Breast epithelium (tissue), 4 donors: Measurements from ENCODE around the gene RPS2. TPM values are rescaled to one million over a fixed set of nuclear protein-coding genes. Genes with fewer than 3 reads are reported as not detected.

Experiments used
- DNase-seq, 2 donors: peaks; one replicate each; pipeline ENCODE4 v3.0.0-alpha.2; 2019; ENCODE audit warnings: low spot score in 2 of 2
- H3K27ac ChIP-seq, 2 donors: fragments of 200-600 bp; sonication (generic) in 1 of 2; one replicate each; pipeline ENCODE4 v1.5.1; 2016 to 2019; ENCODE audit warnings: mild to moderate bottlenecking in 1 of 2
- H3K27me3 ChIP-seq, 2 donors: fragments of 200-600 bp; sonication (generic) in 1 of 2; one replicate each; pipeline versions ENCODE4 v1.5.1 to v1.6.0; 2017 to 2019; ENCODE audit warnings: control low read depth in 1 of 2, mild to moderate bottlenecking in 1 of 2
- H3K36me3 ChIP-seq: fragments of 200-600 bp; one replicate; pipeline ENCODE4 v1.5.1; 2019
- H3K4me1 ChIP-seq, 2 donors: fragments of 200-600 bp; sonication (generic); one replicate each; pipeline ENCODE4 v1.5.1; 2016 to 2019; ENCODE audit warnings: control low read depth in 1 of 2
- H3K4me3 ChIP-seq, 3 donors: fragments of 200-600 bp; sonication (generic); 1 replicate in 2 of 3; 2 replicates in 1 of 3; pipeline ENCODE4 v1.5.1; 2016 to 2019; ENCODE audit warnings: mild to moderate bottlenecking in 3 of 3, moderate library complexity in 2 of 3
- H3K9me3 ChIP-seq, 2 donors: fragments of 200-600 bp; sonication (generic) in 1 of 2; one replicate each; pipeline ENCODE4 v1.5.1; 2016 to 2019; ENCODE audit warnings: control low read depth in 1 of 2
- CTCF ChIP-seq, 3 donors: fragments of 450-650 bp; IDR thresholded peaks; one replicate each; pipeline ENCODE4 v1.5.1; 2016 to 2017; ENCODE audit warnings: antibody characterized with exemption in 3 of 3, mild to moderate bottlenecking in 3 of 3, moderate library complexity in 3 of 3
- POLR2A ChIP-seq: fragments of 450-650 bp; IDR thresholded peaks from one replicate; pipeline ENCODE4 v1.6.1; 2016; ENCODE audit warnings: antibody characterized with exemption, mild to moderate bottlenecking, moderate library complexity
- POLR2AphosphoS5 ChIP-seq, 3 donors: sonication (generic); formaldehyde crosslinking; IDR thresholded peaks; one replicate each; pipeline ENCODE4 v1.6.1; 2017; ENCODE audit warnings: antibody characterized with exemption in 3 of 3
- intact Hi-C: fragments of 100-400 bp; cut with DNase I; formaldehyde crosslinking; loops from one replicate; pipeline ENCODE4 v1.15.1; 2023; ENCODE audit warnings: low total_unique reads
- total RNA-seq, 3 donors: library from RNA; depleted of rRNA; stranded (reverse); fragments of >200 nt; gene quantifications; one replicate each; pipeline ENCODE4 v1.1.0, GENCODE V29; 2016

Gene RPS2
- total RNA-seq, 3 donors from 2014 or later: 1,340 to 2,607 (median 1,661) TPM

- H3K9me3 ChIP-seq: no peaks in the 10 kb centered on the region
- H3K4me3 ChIP-seq: no peak overlapping the region
- no peaks in the 10 kb centered on the region for H3K36me3 ChIP-seq
- DNase-seq: no peak
- no peak for TF ChIP-seq CTCF (IDR thresholded peaks at IDR 0.05)
- TF ChIP-seq POLR2AphosphoS5 (IDR thresholded peaks at IDR 0.05): no peak
- TF ChIP-seq POLR2A: no peak
- no peaks in the 10 kb centered on the region for H3K27me3 ChIP-seq
- intact Hi-C loops: no loop called here
- no peak overlapping the region for H3K27ac ChIP-seq
- peaks cover 0 to 9% of the 10 kb centered on the region in 2 donors for H3K4me1 ChIP-seq
Observed at GRCh38 chr16:1946495-1947368, 17.9 kb downstream of the RPS2 start.

- H3K4me3 ChIP-seq: no peak overlapping the region
- no peaks in the 10 kb centered on the region for H3K9me3 ChIP-seq
- H3K36me3 ChIP-seq: no peaks in the 10 kb centered on the region
- intact Hi-C loops: no loop called here
- no peak for DNase-seq
- H3K4me1 ChIP-seq: peaks cover 0 to 10% of the 10 kb centered on the region in 2 donors
- H3K27me3 ChIP-seq: no peaks in the 10 kb centered on the region
- no peak for TF ChIP-seq POLR2AphosphoS5 (IDR thresholded peaks at IDR 0.05)
- no peak for TF ChIP-seq POLR2A
- no peak for TF ChIP-seq CTCF (IDR thresholded peaks at IDR 0.05)
- no peak overlapping the region for H3K27ac ChIP-seq
Observed at GRCh38 chr16:1945559-1946391, 18.9 kb downstream of the RPS2 start.

- Histone ChIP-seq H3K9me3 (no peaks in the 10 kb centered on the region), H3K4me1 (peaks cover 0 to 10% of the 10 kb centered on the region in 2 donors), H3K27ac (no peak overlapping the region), H3K27me3 (no peaks in the 10 kb centered on the region), H3K4me3 (no peak overlapping the region), H3K36me3 (no peaks in the 10 kb centered on the region)
- no peak for DNase-seq
- no peak for TF ChIP-seq POLR2AphosphoS5 (IDR thresholded peaks at IDR 0.05)
- TF ChIP-seq POLR2A: no peak
- no peak for TF ChIP-seq CTCF (IDR thresholded peaks at IDR 0.05)
- intact Hi-C loops: no loop called here
Observed at GRCh38 chr16:1944612-1945199, 19.9 kb downstream of the RPS2 start.

- peak; percentile 99 to 100 for DNase-seq
- Histone ChIP-seq H3K27me3 (no peaks in the 10 kb centered on the region), H3K27ac (peak within 1 kb of the TSS; percentile 75 to 77), H3K9me3 (no peaks in the 10 kb centered on the region), H3K36me3 (no peaks in the 10 kb centered on the region), H3K4me3 (peak within 1 kb of the TSS; percentile 74 to 86 (median 84)), H3K4me1 (peaks cover 0 to 10% of the 10 kb centered on the region in 2 donors)
- TF ChIP-seq POLR2AphosphoS5 (IDR thresholded peaks at IDR 0.05) (peak; percentile 64 to 67 (median 66)), CTCF (IDR thresholded peaks at IDR 0.05) (no peak), POLR2A (peak; percentile 64)
- intact Hi-C loops: no loop called here
Observed at GRCh38 chr16:1942810-1943726, 21.6 kb downstream of the RPS2 start, which contains the start of gene MSRB1. Gene MSRB1, minus strand, starts transcription at chr16:1943199. Its CDS starts 43 bp downstream, at chr16:1943156.
